ENCODE data around the gene MBOAT2.

DNA sequence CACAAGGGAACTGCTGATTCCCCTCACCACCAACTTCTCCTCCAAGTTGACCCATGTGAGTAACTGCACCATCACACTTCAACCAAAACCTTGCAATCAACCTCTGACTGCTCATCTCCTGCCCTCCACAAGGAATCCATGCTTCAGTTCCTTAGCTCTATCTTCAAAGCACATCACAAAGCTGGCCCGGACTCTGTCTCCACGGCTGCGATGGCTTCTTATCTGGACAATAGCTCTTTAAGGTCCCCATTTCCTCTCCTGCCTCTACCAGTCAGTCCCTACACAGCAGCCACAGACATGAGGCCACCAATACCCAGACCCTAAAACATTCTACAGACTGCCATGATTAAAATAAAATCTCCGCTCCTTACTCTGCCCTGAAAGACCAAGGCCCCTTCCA lies 25.7 kb downstream of the MBOAT2 start:
- TF ChIP-seq POLR2A (IDR thresholded peaks at IDR 0.05; ENCODE audit: low read length) (no peak), GATA1 (IDR thresholded peaks at IDR 0.05; ENCODE audit: low read depth, low read length) (no peak)

Measured in erythroblast (primary cell).